SU-DHL-6 (cell line): ENCODE results near the gene ARHGEF18.

Source experiments
- CTCF ChIP-seq: fragments of 200-600 bp; sonication (generic); IDR thresholded peaks from one replicate; pipeline ENCODE4 v1.5.1; 2017; ENCODE audit warnings: antibody characterized with exemption, mild to moderate bottlenecking, low read length, moderate library complexity; ENCODE audit not compliant: insufficient read depth, poor library complexity, severe bottlenecking
- EZH2phosphoT487 ChIP-seq: fragments of 200-600 bp; sonication (generic), shearing (Covaris generic); conservative IDR thresholded peaks from 2 replicates; pipeline ENCODE4 v1.6.1; 2018; ENCODE audit warnings: mild to moderate bottlenecking, antibody characterized with exemption, low read length, moderate library complexity, mixed read lengths

- no peak for TF ChIP-seq CTCF
- TF ChIP-seq EZH2phosphoT487 = no peak
These were observed 34.0 kb downstream of the ARHGEF18 start for GRCh38 chr19:7382694-7383093.
